ENCODE data around the gene GINS1. TPM values are rescaled to one million over a fixed set of nuclear protein-coding genes. Genes with fewer than 3 reads are reported as not detected.
A peak's percentile ranks its signal among the peaks of the same experiment; 100 is the strongest.
"Not testable (repeated sequence)": the region's sequence is repeated elsewhere in the genome, so short reads cannot be mapped to it uniquely, and the experiment has no call there.

The GINS1 gene
- total RNA-seq, 2 donors from 2014 or later: 0.73 to 1.6 TPM

DNA sequence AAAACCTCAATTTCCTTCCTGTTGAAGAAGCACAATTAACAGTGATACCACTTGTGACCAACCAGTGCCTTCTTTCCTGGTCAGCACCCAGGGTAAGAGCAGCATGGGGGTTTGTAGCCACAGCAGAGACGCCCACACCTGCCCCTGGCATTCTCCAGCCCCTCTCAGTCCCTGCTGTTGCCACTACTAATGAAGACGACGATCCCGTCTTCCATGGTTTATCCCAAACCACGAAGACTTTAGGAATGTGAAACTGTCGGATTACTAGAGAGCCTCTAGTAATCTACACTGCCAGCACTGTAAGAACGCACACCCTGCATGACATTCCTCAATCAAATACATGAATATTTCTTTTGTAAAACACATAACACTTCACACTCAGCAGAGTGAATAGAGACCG, 60.0 kb downstream of the GINS1 start:
- DNase-seq (no peak), ATAC-seq (no peak)
- intact Hi-C loops (cut with DNase I): no loop called here

DNA sequence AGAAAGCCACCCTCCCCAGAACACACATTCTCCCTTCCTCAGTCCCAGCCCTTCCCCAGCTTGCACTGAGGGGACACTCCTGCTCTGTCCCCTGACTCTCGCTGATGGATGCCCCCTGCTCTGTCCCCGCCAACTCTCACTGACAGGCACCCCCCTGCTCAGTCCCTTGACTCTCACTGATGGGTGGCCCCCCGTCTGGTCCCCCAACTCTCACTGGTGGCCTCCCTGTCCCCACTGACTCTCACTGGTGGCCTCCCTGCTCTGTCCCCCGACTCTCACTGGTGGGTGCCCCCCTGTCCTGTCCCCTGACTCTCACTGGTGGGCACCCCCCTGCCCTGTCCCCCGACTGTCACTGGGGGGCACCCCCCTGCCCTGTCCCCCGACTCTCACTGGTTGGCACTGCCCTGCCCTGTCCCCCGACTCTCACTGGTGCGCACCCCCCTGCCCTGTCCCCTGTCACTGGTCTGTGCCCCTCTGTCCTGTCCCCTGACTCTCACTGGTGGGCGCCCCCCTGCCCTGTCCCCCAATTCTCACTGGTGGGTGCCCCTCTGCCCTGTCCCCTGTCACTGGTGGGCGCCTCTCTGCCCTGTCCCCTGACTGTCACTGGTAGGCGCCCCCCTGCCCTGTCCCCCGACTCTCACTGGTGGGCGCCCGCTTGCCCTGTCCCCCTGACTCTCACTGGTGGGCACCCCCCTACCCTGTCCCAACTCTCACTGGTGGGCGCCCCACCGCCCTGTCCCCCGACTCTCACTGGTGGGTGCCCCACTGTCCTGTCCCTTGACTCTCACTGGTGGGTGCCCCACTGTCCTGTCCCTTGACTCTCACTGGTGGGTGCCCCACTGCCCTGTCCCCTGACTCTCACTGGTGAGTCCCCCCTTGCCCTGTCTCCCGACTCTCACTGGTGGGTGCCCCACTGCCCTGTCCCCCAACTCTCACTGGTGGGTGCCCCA, 60.9 kb downstream of the GINS1 start:
- no peak for ATAC-seq
- no peak for DNase-seq
- intact Hi-C loops (cut with DNase I): no loop called here

DNA sequence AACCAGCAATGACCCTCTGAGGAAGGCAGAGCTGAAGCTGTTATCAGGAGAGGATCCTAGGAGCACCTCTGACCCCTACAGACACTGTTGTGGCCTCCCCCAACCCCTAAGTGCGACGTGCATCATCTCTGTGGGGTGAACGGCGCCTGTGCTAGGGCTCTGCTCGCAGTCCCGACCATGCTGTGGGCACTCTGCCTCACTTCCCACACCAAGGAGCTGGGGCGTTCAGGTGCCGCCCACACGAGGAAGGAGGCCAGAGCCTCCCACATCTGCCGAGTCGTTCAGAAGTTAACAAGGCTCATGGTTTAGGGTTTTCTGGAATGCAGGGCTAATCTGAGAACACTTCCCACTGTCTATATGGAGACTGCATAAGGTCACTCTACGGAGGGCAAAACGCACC, 62.1 kb downstream of the GINS1 start:
- no peak for DNase-seq
- intact Hi-C loops (cut with DNase I): no loop called here
- ATAC-seq: peak in 1 of 2 donors; percentile 24

DNA sequence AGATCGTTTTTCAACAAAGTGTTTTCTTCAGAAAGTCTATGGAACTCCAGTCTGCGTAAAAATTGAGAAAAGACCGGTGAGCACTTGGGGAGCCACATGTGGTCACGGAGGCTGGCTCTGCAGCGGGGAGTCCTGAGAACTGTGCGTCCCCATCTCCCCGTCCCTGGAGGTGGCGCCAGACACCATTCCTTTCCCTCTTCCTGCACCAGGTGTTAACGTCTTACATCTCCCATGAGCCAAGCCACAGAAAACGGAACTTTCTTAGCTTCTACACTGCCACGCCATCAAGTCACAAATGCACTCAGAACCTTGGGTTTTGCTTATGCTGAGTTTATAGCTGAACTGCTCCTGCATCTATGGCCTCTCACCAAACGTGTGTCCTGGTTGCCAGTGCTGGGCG, 62.6 kb downstream of the GINS1 start:
- DNase-seq: no peak
- peak in 1 of 2 donors; percentile 40 for ATAC-seq
- intact Hi-C loops (cut with DNase I): no loop called here

DNA sequence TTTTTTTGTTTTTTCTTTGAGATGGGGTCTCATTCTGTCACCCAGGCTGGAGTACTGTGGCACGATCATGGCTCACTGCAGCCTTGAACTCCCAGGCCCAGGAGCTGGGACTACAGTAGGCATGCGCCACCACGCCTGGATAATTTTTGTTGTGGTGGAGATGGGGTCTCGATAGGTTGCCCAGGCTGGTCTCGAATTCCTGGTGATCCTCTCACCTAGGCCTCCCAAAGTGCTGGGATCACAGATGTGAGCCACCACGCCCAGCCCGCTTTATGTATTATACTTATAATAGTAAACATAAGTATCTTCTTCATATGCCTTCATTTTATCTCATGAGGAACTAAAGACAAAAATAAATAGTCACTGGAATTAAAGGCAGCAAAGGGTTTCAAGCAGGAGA, 63.5 kb downstream of the GINS1 start:
- intact Hi-C loops (cut with DNase I): no loop called here

DNA sequence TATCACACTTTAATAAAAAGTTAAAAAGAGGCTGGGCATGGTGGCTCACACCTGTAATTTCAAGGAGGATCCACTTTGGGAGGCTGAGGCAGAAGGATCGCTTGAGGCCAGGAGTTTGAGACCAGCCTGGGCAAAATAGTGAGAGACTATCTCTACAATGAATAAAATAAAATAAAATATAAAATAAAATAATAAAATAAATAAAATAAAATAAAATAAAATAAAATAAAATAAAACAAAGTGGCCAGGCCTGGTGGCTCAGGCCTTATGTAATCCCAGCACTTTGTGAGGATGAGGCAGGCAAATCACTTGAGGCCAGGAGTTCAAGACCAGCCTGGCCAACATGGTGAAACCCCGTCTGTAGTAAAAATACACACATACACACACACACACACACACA, 65.8 kb downstream of the GINS1 start:
- intact Hi-C loops (cut with DNase I); ATAC-seq; DNase-seq: not testable (repeated sequence)

More for the DNA sequence above, 63.5 kb downstream of the GINS1 start:
- ATAC-seq (no peak), DNase-seq (no peak)

DNA sequence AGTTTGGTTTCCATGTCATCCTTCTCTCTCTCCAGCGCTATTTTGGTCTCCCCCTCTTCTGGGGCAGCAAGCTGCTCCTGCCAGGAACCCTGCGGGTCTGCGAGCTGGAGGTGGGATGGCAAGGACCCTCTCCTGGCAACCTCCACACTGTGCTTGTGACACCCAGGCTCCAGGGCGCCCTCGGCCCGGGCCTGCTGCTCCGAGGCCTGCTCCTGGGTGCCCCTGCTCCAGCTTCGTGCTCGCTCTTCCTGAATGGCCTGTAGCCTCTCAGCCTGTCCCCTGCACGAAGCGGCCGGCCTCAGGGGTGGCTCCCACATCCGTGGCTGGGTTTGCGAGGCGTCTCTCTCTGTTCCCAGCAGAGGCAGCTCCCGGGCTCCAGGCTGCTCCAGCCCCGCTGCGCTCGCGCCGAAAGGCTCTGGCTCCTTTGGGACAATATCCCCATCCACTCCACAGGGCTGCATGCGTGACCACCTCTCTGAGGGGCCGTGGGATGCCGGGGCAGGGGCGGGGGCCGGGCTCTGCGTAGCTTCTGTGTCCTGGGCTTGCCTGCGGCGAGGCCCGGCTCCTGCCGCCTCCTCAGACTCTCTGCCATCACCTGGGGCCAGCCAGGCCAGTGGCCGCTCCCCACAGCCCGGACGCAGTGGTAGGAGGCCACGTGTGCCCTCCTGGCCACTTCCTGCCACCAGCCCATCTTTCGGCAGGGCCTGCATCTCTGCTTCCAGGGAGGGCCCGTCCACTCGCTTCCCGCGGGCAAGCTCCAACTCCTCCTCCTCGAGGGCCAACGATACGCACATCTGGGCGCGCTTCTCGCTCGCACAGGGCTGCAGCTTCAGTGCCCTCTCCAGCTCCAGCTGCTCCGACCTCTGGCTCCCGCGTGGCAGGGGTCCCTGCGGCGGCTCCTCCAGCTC, 68.9 kb downstream of the GINS1 start:
- intact Hi-C loops (cut with DNase I): no loop called here
- DNase-seq (no peak), ATAC-seq (no peak)

DNA sequence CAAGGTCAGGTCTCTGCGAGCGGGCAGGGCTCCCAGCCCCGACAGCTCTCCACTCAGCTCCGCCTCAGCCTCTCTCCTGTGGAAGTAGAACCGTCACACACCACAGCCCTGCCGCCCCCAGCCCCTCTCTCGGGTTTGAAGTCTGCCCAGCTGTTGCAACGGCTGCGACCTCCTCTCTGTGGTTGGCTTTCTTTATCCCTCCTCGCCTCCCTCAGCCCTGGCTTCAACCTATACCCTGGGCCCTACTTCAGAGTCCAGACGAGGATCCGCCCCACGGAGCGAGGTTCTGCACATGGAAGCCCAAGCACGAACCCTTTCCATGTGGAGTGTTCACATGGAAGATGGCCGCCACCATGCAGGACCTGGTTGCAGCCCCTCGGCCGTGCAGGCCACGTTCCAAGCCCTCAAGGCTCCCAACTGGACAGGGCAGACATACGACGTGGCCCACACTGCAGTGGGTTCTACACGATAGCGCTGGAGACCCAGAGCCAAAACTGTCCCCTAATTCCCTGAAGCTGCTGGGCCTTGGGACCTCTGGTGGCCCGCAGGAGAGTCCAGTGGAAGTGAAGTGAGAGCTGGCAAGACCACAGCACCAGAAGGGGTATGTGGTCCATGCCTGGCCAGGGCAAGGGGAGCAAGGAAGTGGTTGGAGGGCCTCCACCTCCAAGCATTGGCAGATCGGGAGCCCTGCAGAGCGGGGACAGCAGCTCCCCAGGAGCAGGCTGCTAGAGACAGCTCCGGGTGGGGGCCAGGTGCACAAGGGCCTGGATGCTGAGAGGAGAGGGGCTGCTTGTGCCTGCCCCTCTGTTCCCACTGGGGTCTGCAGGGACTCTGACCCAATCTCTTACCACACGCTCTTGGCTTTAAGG, 69.8 kb downstream of the GINS1 start:
- DNase-seq (no peak), ATAC-seq (no peak)
- intact Hi-C loops (cut with DNase I): no loop called here

DNA sequence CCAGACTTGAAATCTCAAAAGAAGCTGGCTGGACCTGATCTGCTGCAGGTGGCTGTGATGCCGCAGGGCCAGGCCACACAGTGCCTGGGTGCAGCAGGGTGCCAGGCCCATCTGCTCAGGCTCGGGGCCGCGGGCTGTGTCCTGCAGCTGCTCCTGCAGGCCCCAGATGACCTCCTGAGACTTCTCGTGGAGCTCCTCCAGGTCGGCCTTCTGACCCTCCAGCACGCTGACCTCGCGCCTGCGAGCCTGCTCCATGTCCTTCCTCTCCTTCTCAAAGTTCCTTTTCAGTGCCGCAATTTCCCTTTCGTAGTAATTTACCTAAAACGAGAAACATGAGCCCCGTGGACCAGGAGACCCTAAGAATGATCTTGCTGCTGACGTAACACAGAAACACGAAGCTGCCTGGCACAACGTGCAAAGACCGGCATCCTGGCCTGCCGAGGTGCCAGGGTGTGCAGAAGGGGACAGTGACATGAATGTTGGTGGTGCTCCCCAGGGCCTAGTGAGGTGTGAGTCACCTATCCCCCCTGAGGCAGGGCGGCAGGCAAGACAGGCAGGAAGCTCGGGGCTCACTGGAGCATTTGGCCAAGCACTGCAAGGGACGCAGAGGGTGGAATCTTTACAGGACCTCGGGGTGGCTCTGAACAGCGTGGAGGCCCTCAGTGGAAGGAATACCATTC, 71.6 kb downstream of the GINS1 start:
- DNase-seq: no peak
- no peak for ATAC-seq
- intact Hi-C loops (cut with DNase I): no loop called here

DNA sequence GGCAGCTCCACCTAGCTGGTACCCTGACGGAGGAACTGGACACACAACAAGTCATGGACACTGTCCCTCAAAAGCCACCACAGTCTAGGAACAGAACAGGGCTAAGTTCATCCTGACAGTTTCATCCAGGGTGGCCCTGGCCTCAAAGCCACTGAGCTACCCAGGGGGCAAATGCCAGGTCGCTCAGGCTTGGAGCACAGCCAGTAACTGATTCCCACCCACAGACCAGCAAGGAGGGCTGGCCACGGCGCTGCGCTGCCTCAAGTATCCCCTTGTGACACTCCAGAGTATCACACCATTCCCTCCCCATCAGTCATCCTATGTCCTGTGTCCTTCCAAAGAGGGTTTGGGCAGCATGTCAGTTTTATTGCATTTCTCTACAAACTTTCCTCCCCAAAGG, 72.2 kb downstream of the GINS1 start:
- DNase-seq (no peak), ATAC-seq (no peak)
- intact Hi-C loops (cut with DNase I): no loop called here

DNA sequence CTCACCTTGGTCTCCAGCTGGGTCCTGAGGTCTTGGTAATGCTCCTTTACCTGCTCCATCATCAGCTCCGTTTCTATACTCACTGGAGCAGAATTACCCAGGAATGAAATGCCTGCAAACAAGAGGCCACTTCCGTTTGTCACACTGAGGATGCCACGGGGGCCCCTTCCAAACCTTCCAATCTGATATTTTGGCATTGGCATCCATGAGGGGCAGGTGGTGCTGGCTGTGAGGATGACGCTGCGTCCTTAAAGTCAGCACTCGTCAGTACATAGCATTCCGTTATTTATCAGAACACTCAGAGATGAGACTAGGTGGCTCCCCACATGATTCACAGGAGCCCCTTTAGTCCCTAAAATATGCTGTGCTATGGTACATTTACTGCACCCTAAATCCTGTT, 72.7 kb downstream of the GINS1 start:
- no peak for DNase-seq
- intact Hi-C loops (cut with DNase I): no loop called here
- ATAC-seq: no peak

DNA sequence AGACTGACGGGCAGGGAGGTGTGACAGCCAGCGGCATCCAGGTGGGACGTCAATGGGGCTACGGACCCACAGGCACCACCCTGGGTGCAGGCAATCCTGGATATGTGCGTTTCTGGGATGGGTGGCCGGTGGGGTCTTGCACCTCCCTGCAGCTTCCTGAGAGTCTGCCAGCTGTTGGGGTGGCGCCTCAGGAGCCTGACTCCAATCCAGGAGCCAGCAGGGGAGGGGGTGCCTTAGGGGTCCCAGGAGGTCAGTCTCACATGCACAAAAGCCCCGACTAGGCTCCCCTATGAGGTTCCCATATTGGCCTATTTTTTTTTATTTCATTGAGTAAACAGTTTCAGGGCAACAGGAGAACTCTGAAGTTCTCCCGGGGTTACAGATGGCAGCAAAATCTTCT, 73.3 kb downstream of the GINS1 start:
- ATAC-seq (no peak), DNase-seq (no peak)
- intact Hi-C loops (cut with DNase I): no loop called here

DNA sequence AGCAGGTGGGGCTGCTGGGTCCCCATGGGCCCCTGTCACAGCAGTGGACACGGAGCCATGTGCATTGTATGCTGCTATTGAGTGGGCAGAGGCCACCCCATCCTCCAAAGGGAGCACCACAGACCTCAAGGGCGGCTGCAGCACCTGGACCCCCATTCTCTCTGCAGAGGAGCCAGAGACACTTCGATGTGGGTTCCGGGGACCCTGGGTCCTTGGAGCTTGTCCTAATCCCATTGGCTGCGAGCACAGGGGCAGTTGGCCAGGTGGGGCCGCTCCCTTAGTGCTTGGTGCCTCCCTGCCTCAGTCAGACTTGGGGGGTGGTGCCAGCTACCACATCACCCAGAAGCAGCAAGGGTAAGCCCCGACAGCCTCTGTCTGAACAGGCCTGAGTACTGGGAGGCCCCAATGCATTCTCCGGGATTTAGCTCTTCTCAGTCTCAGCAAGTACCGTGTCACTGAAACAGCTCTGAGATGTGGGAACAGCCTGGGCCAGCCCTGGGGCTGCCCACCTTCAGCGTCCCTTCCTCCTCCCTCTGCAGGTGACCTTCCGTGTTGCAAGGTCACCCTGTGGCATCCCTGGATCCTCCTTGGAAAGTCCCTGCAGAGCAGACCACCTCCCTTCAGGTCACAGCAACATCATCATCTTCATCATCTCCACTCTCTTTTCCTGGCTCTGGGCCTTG, 73.9 kb downstream of the GINS1 start:
- no peak for DNase-seq
- ATAC-seq: no peak
- intact Hi-C loops (cut with DNase I): no loop called here

DNA sequence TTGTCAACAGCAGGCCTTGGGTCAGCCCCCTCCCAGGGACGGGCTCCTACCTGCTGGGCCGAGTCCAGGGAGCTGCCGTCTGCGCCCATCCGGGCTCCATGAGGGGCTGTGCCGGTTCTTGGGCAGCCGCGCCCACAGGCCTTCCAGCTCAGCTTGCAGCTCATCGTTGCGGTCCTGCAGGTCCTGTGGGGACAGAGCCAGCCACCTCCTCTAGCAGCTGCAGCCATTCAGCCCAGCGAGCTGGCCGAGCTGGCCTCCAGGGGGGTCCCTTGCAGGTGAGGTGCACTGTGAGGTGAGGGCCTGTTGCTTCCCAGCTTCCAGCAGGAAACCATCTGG, 74.4 kb downstream of the GINS1 start:
- no peak for DNase-seq
- intact Hi-C loops (cut with DNase I): no loop called here
- ATAC-seq: no peak

DNA sequence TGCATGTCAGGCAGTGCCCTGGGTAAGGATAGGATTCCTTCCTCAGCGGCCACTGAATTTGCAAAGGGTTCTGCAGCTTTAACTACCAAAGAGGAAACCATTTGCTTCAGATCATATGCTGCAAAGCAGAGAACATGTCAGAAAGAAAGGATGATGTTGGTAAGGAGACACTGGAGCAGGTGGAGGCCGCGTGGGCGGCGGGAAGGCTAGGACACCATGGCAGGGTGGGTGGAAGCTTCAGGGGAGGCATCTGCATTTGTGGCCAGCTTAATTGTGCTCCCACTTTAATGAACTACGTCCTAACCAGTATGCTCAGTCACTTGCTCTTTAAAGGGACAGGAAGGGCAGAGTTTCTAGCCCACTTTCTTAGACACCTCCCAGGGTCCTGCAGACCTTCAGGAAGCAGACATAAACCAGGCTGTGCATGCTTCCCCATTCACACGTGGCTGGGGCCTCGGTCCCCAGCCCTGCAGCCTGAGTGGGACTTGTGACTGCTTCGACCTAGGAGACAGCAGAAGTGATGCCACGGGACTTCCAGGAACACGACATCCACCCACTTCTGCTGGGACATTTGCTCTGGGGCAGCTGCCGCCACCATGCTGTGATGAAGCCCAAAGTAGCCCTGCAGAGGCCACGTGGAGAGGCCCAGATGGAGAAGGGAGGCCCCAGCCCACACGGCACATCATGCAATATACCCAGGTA, 76.1 kb downstream of the GINS1 start:
- ATAC-seq (no peak), DNase-seq (no peak)
- intact Hi-C loops (cut with DNase I): no loop called here

DNA sequence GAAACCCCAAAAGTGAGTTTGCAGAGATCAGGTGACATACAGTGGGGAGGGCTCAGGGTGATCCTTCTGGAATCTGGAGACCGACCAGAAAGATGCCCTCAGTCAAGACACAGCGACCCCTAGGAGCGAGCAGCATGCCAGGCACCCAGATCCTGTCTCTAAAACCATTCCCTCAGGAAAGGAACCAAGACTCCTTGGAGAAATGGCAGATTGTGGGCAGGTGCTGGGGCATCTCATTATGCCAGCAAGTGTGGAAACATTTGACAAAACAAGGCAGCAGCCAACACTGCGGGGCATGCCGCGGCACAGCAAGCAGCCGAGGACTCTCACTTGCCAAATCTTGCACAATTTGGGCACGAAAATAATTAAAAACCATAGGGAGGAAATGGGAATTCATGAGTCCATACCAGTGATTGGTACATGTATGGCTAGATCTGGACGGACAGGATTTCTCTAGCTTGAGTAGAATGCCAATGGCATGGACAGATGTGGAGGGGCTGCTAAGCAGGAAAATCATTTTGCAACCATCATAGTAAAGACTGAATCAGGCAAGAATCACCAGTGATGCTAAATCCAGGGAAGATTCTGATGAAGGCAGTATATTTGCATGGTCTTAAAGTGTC, 76.9 kb downstream of the GINS1 start:
- ATAC-seq: no peak
- no peak for DNase-seq
- intact Hi-C loops (cut with DNase I): no loop called here

DNA sequence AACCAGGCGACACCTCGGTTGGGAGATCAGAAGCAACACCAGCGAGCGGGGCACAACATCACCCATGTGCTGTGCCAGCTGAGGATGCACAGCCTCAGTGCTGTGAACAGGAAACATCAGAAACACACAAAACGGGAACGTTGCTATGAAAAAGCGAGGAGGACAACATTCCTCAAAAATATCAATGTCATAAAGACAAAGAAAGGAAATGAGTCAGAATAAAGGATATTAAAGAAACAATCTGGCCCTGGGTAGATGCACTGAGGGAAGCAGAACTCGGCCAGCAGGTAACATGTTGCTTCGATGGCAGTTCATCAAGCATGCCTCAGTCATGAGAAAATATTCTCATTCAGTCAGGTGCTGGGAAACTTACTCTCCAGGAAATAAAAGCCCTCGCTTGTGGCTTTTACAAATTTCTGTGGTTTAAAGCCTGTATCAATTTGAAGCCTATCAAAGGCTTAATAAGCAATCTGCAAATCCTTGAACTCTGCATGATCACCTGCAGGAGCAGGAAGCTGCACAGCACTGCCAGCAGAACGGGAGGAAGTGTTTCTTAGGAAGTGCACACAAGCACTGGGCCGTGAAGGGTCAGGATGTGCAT, 77.5 kb downstream of the GINS1 start:
- no peak for DNase-seq
- intact Hi-C loops (cut with DNase I): no loop called here
- no peak for ATAC-seq

Measured in left cardiac atrium (tissue), 4 donors.